ENCODE measurements around the gene ZFYVE27. TPM values are rescaled to one million over a fixed set of nuclear protein-coding genes. Genes with fewer than 3 reads are reported as not detected.

ZFYVE27 gene
- polyA plus RNA-seq, 1 donor (not counting 4 experiments of a cell fraction or from before 2014, with no cell fraction given) = 14.3 TPM

GRCh38 chr10:97732052-97732359, 4.9 kb upstream of the ZFYVE27 start:
- dilution Hi-C loops (cut with MboI; ENCODE audit: extremely low pct_ligation_motif_present, low sequenced_read_pairs) = no loop called here

GRCh38 chr10:97733256-97733655, 3.7 kb upstream of the ZFYVE27 start:
- peaks cover 5% of the 10 kb centered on the region for H3K4me1 ChIP-seq (ENCODE audit: control insufficient read depth, extremely low read depth, insufficient read depth, low read length)
- no peaks in the 10 kb centered on the region for H3K36me3 ChIP-seq (ENCODE audit: control insufficient read depth in 2 of 2, extremely low read depth in 1 of 2, insufficient read depth in 2 of 2, low read length in 2 of 2)
- H3K9ac ChIP-seq (ENCODE audit: control insufficient read depth, extremely low read depth, insufficient read depth, low read length) = no peak overlapping the region
- H3K4me2 ChIP-seq (ENCODE audit: control insufficient read depth, extremely low read depth, insufficient read depth, low read depth, low read length) = no peak overlapping the region
- TF ChIP-seq EZH2 (IDR thresholded peaks at IDR 0.05; ENCODE audit: low read length) (no peak), CTCF (optimal IDR thresholded peaks at IDR 0.05 in 1 of 3, IDR thresholded peaks at IDR 0.05 in 1 of 3, conservative IDR thresholded peaks at IDR 0.05 in 1 of 3; ENCODE audit: extremely low read depth in 1 of 3, insufficient read depth in 2 of 3, low read length in 3 of 3) (no peak)
- no peaks in the 10 kb centered on the region for H4K20me1 ChIP-seq (ENCODE audit: control insufficient read depth, extremely low read depth, insufficient read depth, low read length)
- FAIRE-seq (no peak), DNase-seq (ENCODE audit: low read depth, low spot score) (no peak)
- H3K79me2 ChIP-seq (ENCODE audit: control insufficient read depth, insufficient read depth, low read length) = peaks cover 12% of the 10 kb centered on the region
- no peaks in the 10 kb centered on the region for H3K9me1 ChIP-seq (ENCODE audit: control insufficient read depth, extremely low read depth, insufficient read depth, low read length)
- H3K9me3 ChIP-seq (ENCODE audit: control insufficient read depth, low read depth, low read length) = no peaks in the 10 kb centered on the region
- H3K4me3 ChIP-seq (ENCODE audit: control insufficient read depth in 2 of 3, extremely low read depth in 1 of 3, insufficient read depth in 2 of 3, low read depth in 1 of 3, low read length in 3 of 3) = no peak overlapping the region
- H3K27ac ChIP-seq (ENCODE audit: control insufficient read depth, insufficient read depth, low read length) = no peak overlapping the region
- no peak overlapping the region for H2AFZ ChIP-seq (ENCODE audit: control insufficient read depth, low read length)
- no peaks in the 10 kb centered on the region for H3K27me3 ChIP-seq (ENCODE audit: control insufficient read depth, extremely low read depth, insufficient read depth, low read length)
- dilution Hi-C loops (cut with MboI; ENCODE audit: extremely low pct_ligation_motif_present, low sequenced_read_pairs) = no loop called here

More at GRCh38 chr10:97732052-97732359, 4.9 kb upstream of the ZFYVE27 start:
- H2AFZ ChIP-seq (ENCODE audit: control insufficient read depth, low read length) = no peak overlapping the region
- H4K20me1 ChIP-seq (ENCODE audit: control insufficient read depth, extremely low read depth, insufficient read depth, low read length) = no peaks in the 10 kb centered on the region
- H3K27ac ChIP-seq (ENCODE audit: control insufficient read depth, insufficient read depth, low read length) = no peak overlapping the region
- H3K4me3 ChIP-seq (ENCODE audit: control insufficient read depth in 2 of 3, extremely low read depth in 1 of 3, insufficient read depth in 2 of 3, low read depth in 1 of 3, low read length in 3 of 3) = no peak overlapping the region
- no peaks in the 10 kb centered on the region for H3K36me3 ChIP-seq (ENCODE audit: control insufficient read depth in 2 of 2, extremely low read depth in 1 of 2, insufficient read depth in 2 of 2, low read length in 2 of 2)
- no peak overlapping the region for H3K4me2 ChIP-seq (ENCODE audit: control insufficient read depth, extremely low read depth, insufficient read depth, low read depth, low read length)
- no peak overlapping the region for H3K9ac ChIP-seq (ENCODE audit: control insufficient read depth, extremely low read depth, insufficient read depth, low read length)
- H3K9me3 ChIP-seq (ENCODE audit: control insufficient read depth, low read depth, low read length) = no peaks in the 10 kb centered on the region
- H3K9me1 ChIP-seq (ENCODE audit: control insufficient read depth, extremely low read depth, insufficient read depth, low read length) = no peaks in the 10 kb centered on the region
- DNase-seq (ENCODE audit: low read depth, low spot score) = no peak
- TF ChIP-seq CTCF (optimal IDR thresholded peaks at IDR 0.05 in 1 of 3, IDR thresholded peaks at IDR 0.05 in 1 of 3, conservative IDR thresholded peaks at IDR 0.05 in 1 of 3; ENCODE audit: extremely low read depth in 1 of 3, insufficient read depth in 2 of 3, low read length in 3 of 3) = no peak
- no peak for TF ChIP-seq EZH2 (IDR thresholded peaks at IDR 0.05; ENCODE audit: low read length)
- FAIRE-seq = no peak
- no peaks in the 10 kb centered on the region for H3K27me3 ChIP-seq (ENCODE audit: control insufficient read depth, extremely low read depth, insufficient read depth, low read length)
- peaks cover 3% of the 10 kb centered on the region for H3K4me1 ChIP-seq (ENCODE audit: control insufficient read depth, extremely low read depth, insufficient read depth, low read length)
- H3K79me2 ChIP-seq (ENCODE audit: control insufficient read depth, insufficient read depth, low read length) = no peaks in the 10 kb centered on the region

Data from keratinocyte (primary cell).